Smooth muscle cell of the brain vasculature (primary cell): Measurements from ENCODE around the gene SLC12A2.

Experiments used
- DNase-seq: peaks from one replicate; pipeline ENCODE4 v3.0.0-alpha.2; 2012; ENCODE audit warnings: low read depth, low spot score

The SLC12A2 gene

DNA sequence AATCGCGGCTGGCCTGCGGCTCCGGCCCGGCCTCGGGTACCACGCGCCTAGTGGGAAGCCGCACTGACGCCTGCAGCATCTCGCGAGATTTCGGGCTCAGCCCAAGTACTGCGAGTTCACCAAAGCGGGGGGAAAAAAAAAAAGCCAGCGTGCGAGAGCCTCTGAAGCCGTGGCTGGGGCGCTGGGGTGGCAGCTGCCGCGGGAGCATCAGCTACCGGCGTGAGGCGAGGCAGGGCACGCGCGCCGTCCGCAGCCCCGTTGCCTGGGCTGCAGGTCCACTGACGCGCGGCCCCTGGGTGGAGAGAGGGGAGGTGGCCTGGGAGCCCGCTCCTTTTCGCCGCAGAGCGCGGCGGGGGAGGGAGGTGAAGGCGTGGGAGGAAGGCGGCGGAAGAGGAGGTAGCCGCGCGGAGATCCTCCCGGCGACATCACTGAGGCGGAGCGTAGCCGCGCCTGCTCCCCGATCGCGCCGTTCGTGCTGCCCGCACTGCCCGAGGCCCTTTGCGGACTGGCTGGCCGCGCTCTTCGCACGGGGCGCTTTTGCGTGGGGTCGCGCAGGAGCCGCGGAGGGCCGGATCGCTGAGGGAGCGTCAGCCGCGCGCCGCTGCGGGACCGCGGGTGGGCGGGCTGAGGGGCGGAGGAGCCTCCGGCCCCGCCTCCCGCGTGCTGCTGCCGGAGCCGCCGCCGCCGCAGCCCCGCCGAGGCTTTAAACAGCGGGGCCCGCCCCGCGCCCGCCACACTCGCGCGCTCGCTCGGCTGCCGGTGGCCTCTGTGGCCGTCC, at the start of gene SLC12A2:
Gene SLC12A2 (plus strand): TSS at position 734 of the 778 bp plus-strand sequence. CDS start 189 bp downstream, outside the sequence.
- peak; percentile 93 for DNase-seq

DNA sequence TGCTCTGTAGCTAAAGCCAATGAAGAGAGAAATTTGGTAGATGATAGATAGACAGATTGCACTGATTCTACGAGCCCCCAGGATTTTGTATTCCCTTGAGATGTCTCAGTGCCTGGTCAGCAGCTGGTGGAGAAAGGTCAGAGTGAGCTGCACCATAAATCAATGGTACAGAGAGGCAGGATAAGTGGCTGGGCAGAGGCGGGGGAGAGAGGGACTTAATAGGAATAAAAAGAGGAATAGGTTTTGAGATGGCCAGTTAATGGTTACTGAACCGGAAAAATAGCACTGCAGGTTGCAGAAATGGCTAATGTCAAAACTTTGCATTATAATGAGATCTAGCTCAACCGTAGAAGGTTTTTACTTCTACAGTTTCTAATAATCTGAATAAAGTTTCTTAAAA, 47.9 kb upstream of the SLC12A2 start:
- no peak for DNase-seq

DNA sequence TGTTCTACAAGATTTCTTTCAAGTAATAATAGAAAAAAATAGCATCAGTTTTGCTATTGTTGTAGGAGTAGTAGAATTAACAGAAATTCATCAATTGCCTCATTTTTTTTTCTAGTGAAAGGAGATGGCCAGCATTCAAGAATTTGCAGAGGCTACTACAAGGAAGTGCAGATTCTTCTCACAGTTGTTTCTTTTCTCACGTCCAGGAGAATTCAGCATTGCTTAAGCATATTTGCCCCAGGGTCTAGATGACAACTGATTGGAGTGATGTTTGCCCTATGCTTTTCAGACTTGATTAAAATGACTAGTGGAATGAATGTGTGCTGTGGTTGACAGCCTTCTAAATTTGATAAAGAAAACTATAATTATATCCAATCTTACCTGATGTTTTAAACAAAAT, 46.6 kb upstream of the SLC12A2 start:
- DNase-seq, result no peak

DNA sequence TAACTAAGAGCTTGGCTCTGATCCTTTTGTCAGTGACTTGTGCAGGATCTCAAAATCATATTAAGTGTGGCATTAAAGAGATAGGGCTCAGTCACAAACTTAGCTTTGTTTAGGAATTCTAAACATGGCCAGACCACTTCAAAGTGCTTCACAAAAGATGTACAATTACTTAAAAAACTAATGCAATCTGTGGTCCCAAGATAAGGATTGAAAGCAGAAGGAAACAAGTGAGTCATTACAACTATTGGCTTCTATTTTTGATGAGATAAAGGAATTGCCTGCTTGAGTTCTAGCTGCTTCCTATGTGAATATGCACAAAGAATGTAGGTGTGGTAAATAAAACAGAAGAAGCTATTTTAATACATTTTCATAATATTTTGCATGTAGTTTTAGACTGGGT, 44.9 kb upstream of the SLC12A2 start:
- no peak for DNase-seq

DNA sequence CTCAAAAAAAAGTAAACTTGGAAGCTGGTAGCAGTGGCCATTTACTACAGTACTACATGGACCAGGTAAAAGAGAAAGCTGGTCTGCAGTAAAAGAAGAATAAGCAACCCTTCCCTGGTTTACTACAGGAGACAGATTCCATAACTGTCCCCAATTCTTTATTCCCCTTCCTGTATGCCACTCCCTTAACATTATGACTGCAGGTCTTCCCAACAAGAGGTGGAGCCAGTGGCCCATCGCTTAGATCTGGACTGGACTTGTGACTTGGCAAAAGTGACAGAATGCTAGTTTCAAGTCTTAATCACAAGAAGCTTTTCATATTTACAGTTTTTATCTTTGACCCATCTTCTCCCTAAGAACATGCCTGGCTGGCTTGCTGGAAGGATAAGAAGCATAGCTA, 42.6 kb upstream of the SLC12A2 start:
- DNase-seq, result no peak

DNA sequence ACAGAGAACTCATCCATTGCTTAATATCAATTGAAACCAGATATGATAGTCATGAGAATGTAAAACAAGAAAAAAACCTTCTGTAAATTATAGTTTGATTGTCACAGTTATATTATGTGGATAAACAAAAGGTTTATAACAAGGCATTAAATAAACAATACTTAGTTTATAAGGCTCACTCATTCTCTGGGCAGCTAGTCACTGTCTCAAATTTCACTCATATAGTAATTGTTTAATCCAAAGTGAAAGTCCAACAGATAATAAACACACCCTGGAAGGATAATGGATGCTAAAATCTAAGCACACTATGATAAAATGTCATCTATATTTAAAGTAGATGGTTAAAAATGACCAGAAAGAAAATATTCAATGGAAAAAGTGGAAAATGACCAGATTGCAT, 30.8 kb upstream of the SLC12A2 start:
- no peak for DNase-seq

DNA sequence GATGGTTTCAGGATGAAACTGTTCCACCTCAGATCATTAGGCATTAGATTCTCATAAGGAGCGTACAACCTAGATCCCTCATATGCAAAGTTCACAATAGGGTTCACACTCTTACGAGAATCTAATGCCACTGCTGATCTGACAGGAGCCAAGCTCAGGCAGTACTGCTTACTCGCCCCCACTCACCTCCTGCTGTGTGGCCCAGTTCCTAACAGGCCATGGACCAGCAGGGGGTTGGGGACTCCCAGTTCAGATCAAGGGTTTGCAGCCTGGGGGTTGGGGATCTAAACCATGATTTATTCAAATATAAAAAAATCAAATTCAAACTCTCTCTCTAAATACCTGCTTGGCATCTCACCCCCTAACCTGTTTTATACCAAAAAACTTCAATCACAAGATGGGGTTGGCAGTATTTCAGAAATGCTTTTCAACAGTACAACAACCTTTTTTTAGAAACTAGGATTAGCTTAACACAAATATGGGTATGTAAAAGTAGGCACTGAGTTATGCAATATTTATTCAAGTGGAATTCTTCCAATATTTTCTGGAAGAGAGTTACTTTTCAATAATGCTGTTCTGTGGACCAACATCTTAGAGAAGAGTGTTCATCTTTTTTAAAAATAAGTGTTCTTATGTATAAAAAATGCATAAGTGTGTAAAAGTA, 30.1 kb upstream of the SLC12A2 start:
- DNase-seq, result no peak

DNA sequence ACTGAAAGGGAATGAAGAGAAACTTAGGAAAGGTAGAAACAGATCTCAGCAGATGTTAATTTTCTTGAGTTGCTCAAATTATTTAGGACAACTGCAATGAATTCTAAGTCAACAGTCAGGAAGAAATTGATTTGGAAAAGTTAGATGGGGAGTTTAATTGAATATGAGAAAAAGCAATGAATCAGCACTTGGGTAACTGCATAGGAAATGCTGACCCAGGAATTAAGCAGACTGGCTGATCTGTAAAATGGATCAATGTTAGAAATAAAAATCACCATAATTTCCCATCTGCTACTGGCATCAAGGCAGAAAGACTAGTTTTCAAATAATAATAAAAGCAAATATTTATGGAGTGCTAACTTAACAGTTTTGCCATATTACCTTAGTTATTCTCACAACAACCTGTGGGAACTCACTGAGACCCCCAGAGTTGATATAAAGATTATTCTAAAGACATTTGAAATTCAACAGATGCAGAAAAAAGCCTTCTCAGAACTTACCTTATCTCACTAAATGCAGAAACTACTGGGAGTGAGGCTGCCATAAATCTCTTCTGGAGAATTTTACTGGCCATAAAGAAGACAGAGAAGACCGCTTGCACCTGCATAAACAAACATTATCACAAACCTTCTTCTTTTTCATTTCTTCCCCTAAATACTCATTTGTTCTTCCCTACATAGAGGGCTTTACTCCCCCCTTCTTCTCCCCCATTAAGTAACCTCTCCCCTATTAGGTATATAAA, 22.8 kb upstream of the SLC12A2 start:
- no peak for DNase-seq

DNA sequence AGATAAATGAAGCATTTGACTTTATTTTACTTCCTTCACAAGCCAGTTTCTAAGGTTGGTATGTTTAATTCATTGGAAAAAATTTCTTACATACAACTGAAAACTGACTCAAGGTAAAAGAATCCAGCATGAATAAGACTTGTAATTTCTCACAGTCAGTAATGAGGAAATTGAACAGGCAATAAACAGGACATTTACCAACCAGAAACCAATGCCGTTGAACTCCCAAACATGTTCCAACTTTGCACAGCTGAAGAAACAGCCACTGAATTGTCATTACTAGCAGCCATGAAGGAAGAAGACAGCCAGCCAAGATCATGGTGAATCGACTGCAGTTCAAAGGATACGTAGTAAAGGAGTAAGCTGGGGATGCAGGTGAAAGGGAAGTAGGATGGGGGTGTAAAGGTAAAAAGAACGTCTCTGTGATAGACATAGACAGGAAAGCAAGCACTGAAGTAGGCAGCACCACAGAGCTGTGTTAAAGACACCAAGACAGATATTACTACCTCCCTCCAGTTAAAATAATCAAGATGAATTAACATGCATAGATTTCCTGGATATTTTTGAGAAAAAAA, 21.3 kb upstream of the SLC12A2 start:
- no peak for DNase-seq

DNA sequence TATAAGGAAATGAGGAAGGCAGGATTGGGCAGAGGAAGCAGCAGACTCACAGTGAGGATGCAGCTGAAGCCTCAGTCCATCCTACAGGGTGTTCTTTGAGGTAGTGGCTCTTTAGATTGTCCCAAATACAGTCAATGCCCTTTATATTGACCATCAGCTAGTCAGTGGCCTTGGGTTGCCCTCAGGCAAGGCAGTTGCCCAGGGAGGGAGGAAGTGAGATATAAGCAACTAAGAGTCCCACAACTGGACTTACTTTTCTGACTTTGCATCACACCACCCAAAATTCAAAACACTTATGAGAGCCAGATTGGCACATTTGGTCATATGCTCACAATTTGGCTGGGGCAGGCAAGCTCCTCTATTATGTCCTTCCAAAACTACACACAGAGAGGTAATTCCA, 9.4 kb upstream of the SLC12A2 start:
- DNase-seq, result no peak

DNA sequence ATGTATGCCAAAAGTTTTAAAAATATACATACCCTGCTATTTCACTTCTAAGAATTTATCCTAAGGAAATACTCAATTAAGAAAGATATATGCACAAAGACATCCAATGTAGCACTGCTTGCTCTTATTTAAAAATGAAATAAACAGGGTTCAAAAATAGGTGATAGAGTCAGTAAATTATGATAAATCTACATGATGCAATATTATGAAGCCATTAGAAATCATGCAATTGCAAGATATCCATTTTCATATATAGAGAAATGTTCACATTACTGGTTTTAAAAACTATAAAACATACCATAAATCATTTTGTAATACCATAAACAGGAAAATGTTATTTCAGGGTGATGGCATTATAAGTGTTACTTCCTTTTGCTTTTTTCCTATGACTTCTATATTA, 8.6 kb upstream of the SLC12A2 start:
- no peak for DNase-seq

DNA sequence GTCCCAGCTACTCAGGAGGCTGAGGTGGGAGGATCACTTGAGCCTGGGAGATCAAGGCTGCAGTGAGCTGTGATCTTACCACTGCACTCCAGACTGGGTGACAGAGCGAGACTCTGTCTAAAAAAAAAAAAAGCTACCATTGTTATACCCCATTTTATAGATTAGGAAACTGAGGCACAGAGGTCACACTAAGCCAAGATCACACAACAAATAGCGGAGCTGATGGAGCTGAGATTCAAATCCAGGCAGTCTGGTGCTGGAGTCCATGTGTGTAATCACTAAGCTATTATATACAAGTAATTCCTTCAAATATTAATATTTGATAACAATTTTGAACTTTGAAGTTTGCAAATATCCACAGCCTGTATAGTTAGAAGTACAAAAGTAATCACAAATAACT, 6.0 kb upstream of the SLC12A2 start:
- DNase-seq, result no peak

DNA sequence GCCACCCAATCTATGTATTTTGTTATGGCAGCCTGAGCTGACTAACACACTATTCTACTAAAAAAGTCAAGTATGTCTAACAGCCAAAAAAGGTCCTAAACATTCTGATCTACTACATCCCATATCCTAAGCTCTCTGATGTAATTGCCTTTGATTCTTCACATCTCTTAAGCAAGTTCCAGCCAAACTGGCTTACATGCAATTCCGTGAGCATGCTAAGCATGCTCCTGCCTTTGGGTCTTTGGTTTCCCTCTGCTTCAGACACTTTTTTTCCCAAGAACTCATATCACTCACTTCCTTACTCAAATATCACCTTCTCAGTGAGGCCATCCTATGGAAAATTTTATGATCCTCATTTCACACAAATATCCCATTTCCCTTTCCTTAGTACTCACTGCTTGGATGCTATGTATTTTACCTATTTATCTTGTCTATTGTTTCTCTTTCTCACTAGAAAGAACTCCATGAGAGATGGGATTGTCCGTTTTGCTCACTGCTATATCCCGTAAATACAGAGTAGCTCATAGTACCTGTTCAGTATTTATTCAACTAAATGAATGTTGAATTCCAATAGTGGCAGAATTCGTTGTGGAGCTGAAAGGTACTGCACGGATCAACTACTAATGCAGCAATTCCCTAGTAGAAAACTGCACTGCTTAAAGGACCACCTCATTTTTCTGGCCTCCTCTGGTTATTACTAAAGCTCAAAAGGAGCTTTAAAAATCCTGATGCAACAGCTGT, 2.3 kb upstream of the SLC12A2 start:
- no peak for DNase-seq

DNA sequence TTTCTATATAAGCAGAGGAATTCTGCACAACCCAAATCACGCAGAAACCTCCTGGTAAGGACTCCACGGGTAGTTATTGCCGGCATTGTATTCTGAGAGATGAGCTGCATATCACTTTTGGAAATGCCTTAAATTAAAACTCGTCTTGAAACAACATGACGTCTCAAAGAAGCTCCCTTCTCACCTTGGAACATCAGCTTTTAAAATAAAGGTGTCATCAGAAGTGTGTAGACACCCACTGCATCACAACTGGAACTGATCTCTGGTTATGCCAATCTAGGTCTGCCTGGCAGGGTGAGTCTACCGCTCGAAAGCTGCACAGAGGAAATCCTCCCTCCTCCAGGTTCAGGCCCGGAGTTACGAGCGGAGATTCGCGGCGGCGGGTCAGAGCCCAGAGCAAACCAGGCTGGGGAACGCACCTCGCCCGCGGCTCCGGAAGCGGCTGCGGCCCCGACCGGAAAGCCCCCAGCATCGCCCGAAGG, 974 bp upstream of the SLC12A2 start:
- no peak for DNase-seq

DNA sequence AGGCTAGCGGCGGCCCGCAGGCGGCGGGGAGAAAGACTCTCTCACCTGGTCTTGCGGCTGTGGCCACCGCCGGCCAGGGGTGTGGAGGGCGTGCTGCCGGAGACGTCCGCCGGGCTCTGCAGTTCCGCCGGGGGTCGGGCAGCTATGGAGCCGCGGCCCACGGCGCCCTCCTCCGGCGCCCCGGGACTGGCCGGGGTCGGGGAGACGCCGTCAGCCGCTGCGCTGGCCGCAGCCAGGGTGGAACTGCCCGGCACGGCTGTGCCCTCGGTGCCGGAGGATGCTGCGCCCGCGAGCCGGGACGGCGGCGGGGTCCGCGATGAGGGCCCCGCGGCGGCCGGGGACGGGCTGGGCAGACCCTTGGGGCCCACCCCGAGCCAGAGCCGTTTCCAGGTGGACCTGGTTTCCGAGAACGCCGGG, 253 bp downstream of the SLC12A2 start:
- peak; percentile 29 for DNase-seq

DNA sequence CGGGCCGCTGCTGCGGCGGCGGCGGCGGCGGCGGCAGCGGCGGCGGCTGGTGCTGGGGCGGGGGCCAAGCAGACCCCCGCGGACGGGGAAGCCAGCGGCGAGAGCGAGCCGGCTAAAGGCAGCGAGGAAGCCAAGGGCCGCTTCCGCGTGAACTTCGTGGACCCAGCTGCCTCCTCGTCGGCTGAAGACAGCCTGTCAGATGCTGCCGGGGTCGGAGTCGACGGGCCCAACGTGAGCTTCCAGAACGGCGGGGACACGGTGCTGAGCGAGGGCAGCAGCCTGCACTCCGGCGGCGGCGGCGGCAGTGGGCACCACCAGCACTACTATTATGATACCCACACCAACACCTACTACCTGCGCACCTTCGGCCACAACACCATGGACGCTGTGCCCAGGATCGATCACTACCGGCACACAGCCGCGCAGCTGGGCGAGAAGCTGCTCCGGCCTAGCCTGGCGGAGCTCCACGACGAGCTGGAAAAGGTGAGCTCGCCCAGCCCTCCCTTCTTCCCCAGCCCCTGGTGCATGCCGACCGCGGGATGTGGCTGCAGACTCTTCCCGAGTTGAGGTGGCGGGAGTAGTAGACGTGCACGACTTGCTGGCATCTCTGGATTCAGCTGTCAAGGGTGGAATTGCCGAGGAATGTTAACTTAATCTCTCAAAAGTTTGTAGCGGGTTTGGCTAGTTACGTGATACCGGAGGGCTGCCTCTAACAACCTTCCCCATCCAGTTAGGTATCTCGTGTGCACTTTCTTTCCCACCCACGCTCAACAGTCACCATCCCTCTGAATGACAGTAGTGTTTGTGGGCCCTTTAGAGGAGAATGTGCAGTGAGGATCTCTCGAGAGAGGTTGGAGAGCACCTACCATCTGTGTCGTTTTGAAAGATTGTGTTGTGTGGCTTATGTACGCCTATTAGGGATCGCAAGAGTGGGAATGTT, 932 bp downstream of the SLC12A2 start:
- DNase-seq, result no peak

DNA sequence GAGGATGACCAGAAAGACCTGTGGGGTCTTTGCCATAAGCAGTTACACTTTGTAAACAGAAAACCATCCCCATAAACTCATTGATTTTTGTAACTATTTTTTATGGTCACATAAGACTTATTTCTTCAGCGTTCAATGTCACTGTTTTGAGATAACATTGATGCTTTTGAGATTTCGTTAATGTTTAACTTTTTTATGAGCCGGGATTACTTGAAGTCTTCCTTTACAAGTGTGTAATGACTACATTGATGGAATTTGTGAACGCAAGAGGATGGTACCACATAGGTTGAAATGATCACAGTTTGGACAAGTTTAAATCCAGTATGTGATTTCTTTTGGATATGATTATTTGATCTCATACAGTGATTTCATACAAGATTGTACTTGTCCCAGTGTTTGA, 1.8 kb downstream of the SLC12A2 start:
- DNase-seq, result no peak

DNA sequence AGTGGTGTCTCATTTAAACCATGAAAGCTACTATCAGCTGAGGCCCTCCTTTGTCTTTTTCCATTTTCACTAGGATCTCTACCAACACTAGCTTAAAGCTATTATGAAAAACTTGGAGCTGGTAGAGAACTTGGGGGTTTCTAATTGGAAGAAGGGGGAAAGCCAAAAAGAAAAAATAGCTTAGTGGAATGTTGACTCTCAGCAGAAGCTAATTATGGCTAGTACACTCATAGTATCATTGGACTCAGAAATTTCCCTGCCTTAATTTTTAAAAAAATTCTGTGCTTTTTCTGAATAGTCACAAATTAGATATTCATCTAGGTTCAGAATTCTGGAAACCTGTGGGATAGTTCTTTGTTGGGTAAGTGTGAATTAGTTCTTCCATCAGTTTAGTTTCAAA, 8.0 kb downstream of the SLC12A2 start:
- no peak for DNase-seq

DNA sequence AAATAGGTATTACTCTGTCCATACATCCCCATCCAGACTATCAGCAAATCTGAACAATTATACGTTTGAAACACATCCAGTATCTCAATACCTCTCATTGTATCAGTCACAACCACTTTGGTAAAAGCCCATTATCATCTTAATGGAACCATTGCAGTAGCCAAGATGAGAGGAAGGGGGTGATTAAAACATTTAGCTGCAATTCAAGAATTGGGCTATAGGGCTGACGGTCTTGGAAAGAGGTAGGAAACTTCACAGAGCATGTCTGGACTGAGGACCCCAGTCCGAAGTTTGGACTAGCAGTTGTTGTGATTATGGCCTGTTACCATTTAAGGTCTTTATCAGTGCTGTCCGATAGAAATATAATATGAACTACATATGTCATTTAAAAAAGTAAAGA, 8.6 kb downstream of the SLC12A2 start:
- no peak for DNase-seq

DNA sequence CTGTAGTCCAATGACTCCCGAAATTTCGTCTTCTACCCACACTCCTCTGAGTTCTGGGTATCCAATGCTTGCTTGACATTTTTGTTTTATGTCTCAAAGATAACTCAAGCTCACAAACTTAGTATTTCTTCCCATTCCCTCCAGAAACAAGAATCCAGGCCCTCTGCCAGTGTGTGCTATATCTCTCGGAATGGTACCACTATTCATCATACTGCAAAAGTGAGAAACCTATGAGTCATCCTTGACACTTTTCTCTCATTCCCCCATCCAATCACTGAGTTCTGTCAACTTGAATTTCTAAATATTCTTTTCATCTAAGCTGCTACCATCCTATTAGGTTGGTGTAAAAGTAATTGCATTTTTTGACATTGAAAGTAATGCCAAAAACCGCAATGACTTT, 9.8 kb downstream of the SLC12A2 start:
- no peak for DNase-seq
